ENCODE data around the gene TTC32. TPM values are rescaled to one million over a fixed set of nuclear protein-coding genes. Genes with fewer than 3 reads are reported as not detected.

Gene TTC32
- total and polyA plus RNA-seq, 2 experiments from 2014 or later: 4.6 to 17.0 TPM

DNA sequence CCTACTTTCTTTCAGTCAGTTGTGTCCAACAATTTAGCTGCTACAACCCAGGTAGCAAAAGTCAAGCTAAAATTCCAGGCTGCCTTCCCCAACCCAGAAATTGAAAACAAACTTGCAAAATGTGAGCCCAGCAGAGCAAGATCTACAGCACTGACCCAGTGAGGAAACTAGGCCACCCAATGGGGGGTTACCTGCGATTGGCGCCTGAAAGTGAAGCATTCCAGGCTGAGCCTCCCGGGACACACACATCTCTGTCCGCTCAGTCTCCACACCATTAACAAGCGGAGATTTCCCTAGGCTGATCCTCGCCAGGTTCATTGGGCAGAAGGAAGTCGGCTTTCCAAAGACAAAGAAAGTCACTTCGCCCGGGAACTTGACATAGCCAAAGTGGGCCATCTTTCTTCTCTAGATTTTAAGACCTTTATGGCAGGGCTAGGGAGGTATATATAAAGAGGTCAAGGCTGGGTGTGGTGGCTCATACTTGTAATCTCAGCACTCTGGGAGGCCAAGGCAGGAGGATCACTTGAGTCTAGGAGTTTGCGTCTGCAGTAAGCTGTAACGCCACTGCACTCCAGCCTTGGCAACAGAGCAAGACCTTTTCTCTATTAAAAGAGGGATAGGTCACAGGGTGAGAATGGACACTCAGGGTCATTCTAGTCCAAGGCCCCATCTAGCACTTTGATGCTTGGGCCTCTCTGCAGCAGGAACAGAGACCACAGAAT lies 53.6 kb downstream of the TTC32 start:
- H3K4me3 ChIP-seq: no peak overlapping the region
- H4K20me1 ChIP-seq (replicated peaks; ENCODE audit: insufficient read depth): no peaks in the 10 kb centered on the region
- H3K27me3 ChIP-seq (ENCODE audit: insufficient read depth): no peaks in the 10 kb centered on the region
- Mint-ChIP-seq H3K9me3 (peaks cover 7% of the 10 kb centered on the region; the same call in 1 of the 3 replicates), H3K36me3 (ENCODE audit: low read depth) (no peaks in the 10 kb centered on the region), H3K4me1 (no peaks in the 10 kb centered on the region), H3K4me3 (no peak overlapping the region), H3K27me3 (ENCODE audit: insufficient read depth, low read depth, poor library complexity) (peaks cover 2% of the 10 kb centered on the region), H3K27ac (no peak overlapping the region)
- TF ChIP-seq, protein P1, sequence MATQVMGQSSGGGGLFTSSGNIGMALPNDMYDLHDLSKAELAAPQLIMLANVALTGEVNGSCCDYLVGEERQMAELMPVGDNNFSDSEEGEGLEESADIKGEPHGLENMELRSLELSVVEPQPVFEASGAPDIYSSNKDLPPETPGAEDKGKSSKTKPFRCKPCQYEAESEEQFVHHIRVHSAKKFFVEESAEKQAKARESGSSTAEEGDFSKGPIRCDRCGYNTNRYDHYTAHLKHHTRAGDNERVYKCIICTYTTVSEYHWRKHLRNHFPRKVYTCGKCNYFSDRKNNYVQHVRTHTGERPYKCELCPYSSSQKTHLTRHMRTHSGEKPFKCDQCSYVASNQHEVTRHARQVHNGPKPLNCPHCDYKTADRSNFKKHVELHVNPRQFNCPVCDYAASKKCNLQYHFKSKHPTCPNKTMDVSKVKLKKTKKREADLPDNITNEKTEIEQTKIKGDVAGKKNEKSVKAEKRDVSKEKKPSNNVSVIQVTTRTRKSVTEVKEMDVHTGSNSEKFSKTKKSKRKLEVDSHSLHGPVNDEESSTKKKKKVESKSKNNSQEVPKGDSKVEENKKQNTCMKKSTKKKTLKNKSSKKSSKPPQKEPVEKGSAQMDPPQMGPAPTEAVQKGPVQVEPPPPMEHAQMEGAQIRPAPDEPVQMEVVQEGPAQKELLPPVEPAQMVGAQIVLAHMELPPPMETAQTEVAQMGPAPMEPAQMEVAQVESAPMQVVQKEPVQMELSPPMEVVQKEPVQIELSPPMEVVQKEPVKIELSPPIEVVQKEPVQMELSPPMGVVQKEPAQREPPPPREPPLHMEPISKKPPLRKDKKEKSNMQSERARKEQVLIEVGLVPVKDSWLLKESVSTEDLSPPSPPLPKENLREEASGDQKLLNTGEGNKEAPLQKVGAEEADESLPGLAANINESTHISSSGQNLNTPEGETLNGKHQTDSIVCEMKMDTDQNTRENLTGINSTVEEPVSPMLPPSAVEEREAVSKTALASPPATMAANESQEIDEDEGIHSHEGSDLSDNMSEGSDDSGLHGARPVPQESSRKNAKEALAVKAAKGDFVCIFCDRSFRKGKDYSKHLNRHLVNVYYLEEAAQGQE (IDR thresholded peaks at IDR 0.05; ENCODE audit: unreplicated experiment): no peak
- TF ChIP-seq JUNB (IDR thresholded peaks at IDR 0.05; ENCODE audit: unreplicated experiment) (no peak), EZH2phosphoT487 (IDR thresholded peaks at IDR 0.05; ENCODE audit: unreplicated experiment) (no peak), ZNF331 (CRISPR knock-in tag; IDR thresholded peaks at IDR 0.05; ENCODE audit: low read depth) (no peak)
- H3K79me2 ChIP-seq (replicated peaks; ENCODE audit: insufficient read depth): no peaks in the 10 kb centered on the region
- H3K36me3 ChIP-seq (ENCODE audit: insufficient read depth): no peaks in the 10 kb centered on the region
- H3K27ac ChIP-seq (ENCODE audit: low read depth): no peak overlapping the region
- H2AFZ ChIP-seq: no peak overlapping the region
- peaks cover 27% of the 10 kb centered on the region; the same call in 1 of the 2 replicates for H3K9me2 ChIP-seq (ENCODE audit: insufficient read depth)
- no peaks in the 10 kb centered on the region for H3F3A ChIP-seq (replicated peaks; ENCODE audit: low read depth)
- no peak overlapping the region for H3K4me2 ChIP-seq
- no peaks in the 10 kb centered on the region for H3K4me1 ChIP-seq (ENCODE audit: insufficient read depth)
- no peak for ATAC-seq
- no peak for DNase-seq (ENCODE audit: low spot score)

DNA sequence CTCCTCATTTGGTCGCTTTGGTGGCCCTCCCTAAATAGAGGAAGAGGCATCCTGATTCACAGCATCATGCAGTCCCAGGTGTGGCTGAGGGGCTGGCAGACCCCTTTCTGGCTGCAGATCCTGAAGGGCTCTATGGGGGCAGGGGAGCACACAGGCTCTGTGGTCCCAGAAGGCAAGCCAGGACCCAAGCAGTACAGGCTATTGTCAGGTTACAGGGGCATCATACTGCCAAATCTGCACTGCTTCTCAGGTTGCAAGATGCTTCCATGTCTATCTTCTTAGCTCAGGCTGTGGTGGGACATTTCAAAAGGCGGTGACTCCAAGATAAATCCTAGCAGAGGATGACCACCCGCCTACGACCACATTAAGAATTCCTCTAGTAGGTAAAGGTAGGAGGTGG lies 54.3 kb downstream of the TTC32 start:
- H3K79me2 ChIP-seq (replicated peaks; ENCODE audit: insufficient read depth): no peaks in the 10 kb centered on the region
- no peak overlapping the region for H3K27ac ChIP-seq (ENCODE audit: low read depth)
- ATAC-seq (no peak), DNase-seq (ENCODE audit: low spot score) (no peak)
- H3K4me2 ChIP-seq: no peak overlapping the region
- Mint-ChIP-seq H3K27me3 (ENCODE audit: insufficient read depth, low read depth, poor library complexity) (peaks cover 2% of the 10 kb centered on the region), H3K4me1 (no peaks in the 10 kb centered on the region), H3K36me3 (ENCODE audit: low read depth) (no peaks in the 10 kb centered on the region), H3K4me3 (no peak overlapping the region), H3K9me3 (peaks cover 7% of the 10 kb centered on the region; the same call in 1 of the 3 replicates), H3K27ac (no peak overlapping the region)
- H3K27me3 ChIP-seq (ENCODE audit: insufficient read depth): no peaks in the 10 kb centered on the region
- no peak overlapping the region for H2AFZ ChIP-seq
- no peaks in the 10 kb centered on the region for H3K4me1 ChIP-seq (ENCODE audit: insufficient read depth)
- H3K9me2 ChIP-seq (ENCODE audit: insufficient read depth): peaks cover 33% of the 10 kb centered on the region; the same call in 1 of the 2 replicates
- no peaks in the 10 kb centered on the region for H4K20me1 ChIP-seq (replicated peaks; ENCODE audit: insufficient read depth)
- H3K4me3 ChIP-seq: no peak overlapping the region
- H3F3A ChIP-seq (replicated peaks; ENCODE audit: low read depth): no peaks in the 10 kb centered on the region
- no peaks in the 10 kb centered on the region for H3K36me3 ChIP-seq (ENCODE audit: insufficient read depth)
- TF ChIP-seq, protein P1 (IDR thresholded peaks at IDR 0.05; ENCODE audit: unreplicated experiment): no peak
- TF ChIP-seq CREB1 (CRISPR knock-in tag; IDR thresholded peaks at IDR 0.05; ENCODE audit: low read depth): no peak
- TF ChIP-seq, protein P2, sequence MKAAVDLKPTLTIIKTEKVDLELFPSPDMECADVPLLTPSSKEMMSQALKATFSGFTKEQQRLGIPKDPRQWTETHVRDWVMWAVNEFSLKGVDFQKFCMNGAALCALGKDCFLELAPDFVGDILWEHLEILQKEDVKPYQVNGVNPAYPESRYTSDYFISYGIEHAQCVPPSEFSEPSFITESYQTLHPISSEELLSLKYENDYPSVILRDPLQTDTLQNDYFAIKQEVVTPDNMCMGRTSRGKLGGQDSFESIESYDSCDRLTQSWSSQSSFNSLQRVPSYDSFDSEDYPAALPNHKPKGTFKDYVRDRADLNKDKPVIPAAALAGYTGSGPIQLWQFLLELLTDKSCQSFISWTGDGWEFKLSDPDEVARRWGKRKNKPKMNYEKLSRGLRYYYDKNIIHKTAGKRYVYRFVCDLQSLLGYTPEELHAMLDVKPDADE (IDR thresholded peaks at IDR 0.05): no peak
- TF ChIP-seq JUNB (IDR thresholded peaks at IDR 0.05; ENCODE audit: unreplicated experiment): no peak
- no peak for TF ChIP-seq STAT1 (IDR thresholded peaks at IDR 0.05; ENCODE audit: unreplicated experiment)
- TF ChIP-seq ZNF114 (CRISPR knock-in tag; IDR thresholded peaks at IDR 0.05): no peak
- no peak for TF ChIP-seq POLR2AphosphoS5 (IDR thresholded peaks at IDR 0.05; ENCODE audit: low read depth)
- TF ChIP-seq EZH2phosphoT487 (IDR thresholded peaks at IDR 0.05; ENCODE audit: unreplicated experiment): no peak
- no peak for TF ChIP-seq EZH2 (IDR thresholded peaks at IDR 0.05; ENCODE audit: low read depth, unreplicated experiment)
- TF ChIP-seq NANOG (IDR thresholded peaks at IDR 0.05; ENCODE audit: borderline replicate concordance): no peak
- TF ChIP-seq, protein P3, sequence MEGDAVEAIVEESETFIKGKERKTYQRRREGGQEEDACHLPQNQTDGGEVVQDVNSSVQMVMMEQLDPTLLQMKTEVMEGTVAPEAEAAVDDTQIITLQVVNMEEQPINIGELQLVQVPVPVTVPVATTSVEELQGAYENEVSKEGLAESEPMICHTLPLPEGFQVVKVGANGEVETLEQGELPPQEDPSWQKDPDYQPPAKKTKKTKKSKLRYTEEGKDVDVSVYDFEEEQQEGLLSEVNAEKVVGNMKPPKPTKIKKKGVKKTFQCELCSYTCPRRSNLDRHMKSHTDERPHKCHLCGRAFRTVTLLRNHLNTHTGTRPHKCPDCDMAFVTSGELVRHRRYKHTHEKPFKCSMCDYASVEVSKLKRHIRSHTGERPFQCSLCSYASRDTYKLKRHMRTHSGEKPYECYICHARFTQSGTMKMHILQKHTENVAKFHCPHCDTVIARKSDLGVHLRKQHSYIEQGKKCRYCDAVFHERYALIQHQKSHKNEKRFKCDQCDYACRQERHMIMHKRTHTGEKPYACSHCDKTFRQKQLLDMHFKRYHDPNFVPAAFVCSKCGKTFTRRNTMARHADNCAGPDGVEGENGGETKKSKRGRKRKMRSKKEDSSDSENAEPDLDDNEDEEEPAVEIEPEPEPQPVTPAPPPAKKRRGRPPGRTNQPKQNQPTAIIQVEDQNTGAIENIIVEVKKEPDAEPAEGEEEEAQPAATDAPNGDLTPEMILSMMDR (conservative IDR thresholded peaks at IDR 0.05; ENCODE audit: low read depth in 2 of 2): no peak
- TF ChIP-seq ZNF331 (CRISPR knock-in tag; IDR thresholded peaks at IDR 0.05; ENCODE audit: low read depth): no peak
